ENCODE data around the gene ELP6.
"Not testable (repeated sequence)": the region's sequence is repeated elsewhere in the genome, so short reads cannot be mapped to it uniquely, and the experiment has no call there.

Gene ELP6

GRCh38 chr3:47512416-47513124, 942 bp downstream of the ELP6 start:
- DNase-seq (ENCODE audit: low read depth, low spot score), result peak; percentile 42

GRCh38 chr3:47505267-47505666, 8.2 kb downstream of the ELP6 start:
- not testable (repeated sequence) for DNase-seq (ENCODE audit: low read depth, low spot score)

GRCh38 chr3:47504113-47504512, 9.4 kb downstream of the ELP6 start:
- DNase-seq (ENCODE audit: low read depth, low spot score), result no peak

GRCh38 chr3:47503033-47503432, 10.5 kb downstream of the ELP6 start:
- DNase-seq (ENCODE audit: low read depth, low spot score), result no peak

- no peak for DNase-seq (ENCODE audit: low read depth, low spot score)
Measured at GRCh38 chr3:47496892-47497291, 16.6 kb downstream of the ELP6 start.

GRCh38 chr3:47495886-47496285, 17.6 kb downstream of the ELP6 start:
- no peak for DNase-seq (ENCODE audit: low read depth, low spot score)

GRCh38 chr3:47495111-47495510, 18.4 kb downstream of the ELP6 start:
- no peak for DNase-seq (ENCODE audit: low read depth, low spot score)

GRCh38 chr3:47491777-47492176, 21.7 kb downstream of the ELP6 start:
- DNase-seq (ENCODE audit: low read depth, low spot score), result no peak

GRCh38 chr3:47491186-47491585, 22.3 kb downstream of the ELP6 start:
- DNase-seq (ENCODE audit: low read depth, low spot score), result no peak

- no peak for DNase-seq (ENCODE audit: low read depth, low spot score)
Measured at GRCh38 chr3:47487265-47487664, 26.2 kb downstream of the ELP6 start.

- no peak for DNase-seq (ENCODE audit: low read depth, low spot score)
Measured at GRCh38 chr3:47485812-47486211, 27.7 kb downstream of the ELP6 start.

GRCh38 chr3:47482366-47482765, 31.1 kb downstream of the ELP6 start:
- no peak for DNase-seq (ENCODE audit: low read depth, low spot score)

GRCh38 chr3:47481763-47482162, 31.7 kb downstream of the ELP6 start:
- DNase-seq (ENCODE audit: low read depth, low spot score), result not testable (repeated sequence)

GRCh38 chr3:47480267-47480666, 33.2 kb downstream of the ELP6 start:
- DNase-seq (ENCODE audit: low read depth, low spot score), result not testable (repeated sequence)

- no peak for DNase-seq (ENCODE audit: low read depth, low spot score)
Measured at GRCh38 chr3:47479826-47480160, 33.7 kb downstream of the ELP6 start.

GRCh38 chr3:47478022-47478421, 35.5 kb downstream of the ELP6 start:
- no peak for DNase-seq (ENCODE audit: low read depth, low spot score)

GRCh38 chr3:47476644-47477199, 36.8 kb downstream of the ELP6 start:
- no peak for DNase-seq (ENCODE audit: low read depth, low spot score)

- no peak for DNase-seq (ENCODE audit: low read depth, low spot score)
Measured at GRCh38 chr3:47476330-47476626, 37.2 kb downstream of the ELP6 start.

GRCh38 chr3:47475570-47476329, 37.8 kb downstream of the ELP6 start, which contains the start of gene SCAP:
TSS of gene SCAP (minus strand) at chr3:47475941. CDS start at chr3:47442993, 32,948 bp downstream.
- DNase-seq (ENCODE audit: low read depth, low spot score), result peak; percentile 89

GRCh38 chr3:47475029-47475569, 38.4 kb downstream of the ELP6 start:
- DNase-seq (ENCODE audit: low read depth, low spot score), result peak; percentile 58

GRCh38 chr3:47473391-47473790, 40.1 kb downstream of the ELP6 start:
- no peak for DNase-seq (ENCODE audit: low read depth, low spot score)

- no peak for DNase-seq (ENCODE audit: low read depth, low spot score)
Measured at GRCh38 chr3:47469616-47470015, 43.9 kb downstream of the ELP6 start.

GRCh38 chr3:47468315-47468714, 45.2 kb downstream of the ELP6 start:
- not testable (repeated sequence) for DNase-seq (ENCODE audit: low read depth, low spot score)

All from astrocyte of the hippocampus (primary cell).